Measurements from ENCODE around the gene PLCH1.

Gene PLCH1

DNA sequence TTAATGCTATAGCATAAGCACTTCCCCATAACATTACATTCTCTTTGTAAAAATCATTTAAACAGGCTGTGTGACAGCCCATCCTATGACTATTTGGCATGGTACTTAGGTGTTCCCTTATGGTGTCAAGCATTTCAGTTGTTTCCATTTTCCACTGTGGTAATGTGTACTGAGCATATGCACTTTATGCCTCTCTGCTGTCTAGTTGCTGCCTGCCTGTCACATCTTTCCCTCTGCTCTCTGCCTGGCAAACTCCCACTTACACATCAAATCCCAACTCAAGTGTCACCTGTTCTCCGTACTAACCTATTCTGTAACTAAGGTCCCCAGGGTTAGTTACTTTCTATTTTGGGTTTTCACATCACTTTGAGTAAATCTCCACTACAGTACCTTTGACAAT is 367.0 kb downstream of the PLCH1 start:
- Histone ChIP-seq H3K27ac (ENCODE audit: low read depth, low read length, poor library complexity, severe bottlenecking) (no peak overlapping the region), H4K20me1 (ENCODE audit: insufficient read depth, low read length) (no peaks in the 10 kb centered on the region), H3K4me3 (ENCODE audit: low read depth, low read length, poor library complexity, severe bottlenecking) (no peak overlapping the region), H3F3A (ENCODE audit: insufficient read depth, low read length) (no peaks in the 10 kb centered on the region), H3K36me3 (ENCODE audit: insufficient read depth, low read length) (no peaks in the 10 kb centered on the region), H3K4me2 (ENCODE audit: low read length) (no peak overlapping the region), H3K4me1 (ENCODE audit: insufficient read depth, low read length, severe bottlenecking) (no peaks in the 10 kb centered on the region), H2AFZ (ENCODE audit: low read length) (no peak overlapping the region), H3K79me2 (ENCODE audit: insufficient read depth, low read length) (no peaks in the 10 kb centered on the region), H3K27me3 (ENCODE audit: insufficient read depth, low read length) (no peaks in the 10 kb centered on the region), H3K9ac (ENCODE audit: low read length) (no peak overlapping the region), H3K9me3 (ENCODE audit: low read length) (no peaks in the 10 kb centered on the region), H3K9me2 (ENCODE audit: low read depth, low read length) (no peaks in the 10 kb centered on the region)
- TF ChIP-seq EZH2 (IDR thresholded peaks at IDR 0.05; ENCODE audit: borderline replicate concordance, low read length), result no peak
- TF ChIP-seq, protein P1, sequence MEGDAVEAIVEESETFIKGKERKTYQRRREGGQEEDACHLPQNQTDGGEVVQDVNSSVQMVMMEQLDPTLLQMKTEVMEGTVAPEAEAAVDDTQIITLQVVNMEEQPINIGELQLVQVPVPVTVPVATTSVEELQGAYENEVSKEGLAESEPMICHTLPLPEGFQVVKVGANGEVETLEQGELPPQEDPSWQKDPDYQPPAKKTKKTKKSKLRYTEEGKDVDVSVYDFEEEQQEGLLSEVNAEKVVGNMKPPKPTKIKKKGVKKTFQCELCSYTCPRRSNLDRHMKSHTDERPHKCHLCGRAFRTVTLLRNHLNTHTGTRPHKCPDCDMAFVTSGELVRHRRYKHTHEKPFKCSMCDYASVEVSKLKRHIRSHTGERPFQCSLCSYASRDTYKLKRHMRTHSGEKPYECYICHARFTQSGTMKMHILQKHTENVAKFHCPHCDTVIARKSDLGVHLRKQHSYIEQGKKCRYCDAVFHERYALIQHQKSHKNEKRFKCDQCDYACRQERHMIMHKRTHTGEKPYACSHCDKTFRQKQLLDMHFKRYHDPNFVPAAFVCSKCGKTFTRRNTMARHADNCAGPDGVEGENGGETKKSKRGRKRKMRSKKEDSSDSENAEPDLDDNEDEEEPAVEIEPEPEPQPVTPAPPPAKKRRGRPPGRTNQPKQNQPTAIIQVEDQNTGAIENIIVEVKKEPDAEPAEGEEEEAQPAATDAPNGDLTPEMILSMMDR (IDR thresholded peaks at IDR 0.05; ENCODE audit: low read length), result no peak

- no peak overlapping the region for H3K4me3 ChIP-seq (ENCODE audit: low read depth, low read length, poor library complexity, severe bottlenecking)
- no peaks in the 10 kb centered on the region for H3K27me3 ChIP-seq (ENCODE audit: insufficient read depth, low read length)
- H3K79me2 ChIP-seq (ENCODE audit: insufficient read depth, low read length), result no peaks in the 10 kb centered on the region
- H3K4me1 ChIP-seq (ENCODE audit: insufficient read depth, low read length, severe bottlenecking), result no peaks in the 10 kb centered on the region
- TF ChIP-seq EZH2 (IDR thresholded peaks at IDR 0.05; ENCODE audit: borderline replicate concordance, low read length), result no peak
- TF ChIP-seq, protein P1 (IDR thresholded peaks at IDR 0.05; ENCODE audit: low read length), result no peak
- no peak overlapping the region for H3K27ac ChIP-seq (ENCODE audit: low read depth, low read length, poor library complexity, severe bottlenecking)
- H3K9me2 ChIP-seq (ENCODE audit: low read depth, low read length), result no peaks in the 10 kb centered on the region
- no peaks in the 10 kb centered on the region for H3K36me3 ChIP-seq (ENCODE audit: insufficient read depth, low read length)
- H3F3A ChIP-seq (ENCODE audit: insufficient read depth, low read length), result no peaks in the 10 kb centered on the region
- H3K4me2 ChIP-seq (ENCODE audit: low read length), result no peak overlapping the region
- no peak overlapping the region for H2AFZ ChIP-seq (ENCODE audit: low read length)
- H3K9me3 ChIP-seq (ENCODE audit: low read length), result no peaks in the 10 kb centered on the region
- no peak overlapping the region for H3K9ac ChIP-seq (ENCODE audit: low read length)
- no peaks in the 10 kb centered on the region for H4K20me1 ChIP-seq (ENCODE audit: insufficient read depth, low read length)
These were observed 367.8 kb downstream of the PLCH1 start for GRCh38 chr3:155377071-155377470.

DNA sequence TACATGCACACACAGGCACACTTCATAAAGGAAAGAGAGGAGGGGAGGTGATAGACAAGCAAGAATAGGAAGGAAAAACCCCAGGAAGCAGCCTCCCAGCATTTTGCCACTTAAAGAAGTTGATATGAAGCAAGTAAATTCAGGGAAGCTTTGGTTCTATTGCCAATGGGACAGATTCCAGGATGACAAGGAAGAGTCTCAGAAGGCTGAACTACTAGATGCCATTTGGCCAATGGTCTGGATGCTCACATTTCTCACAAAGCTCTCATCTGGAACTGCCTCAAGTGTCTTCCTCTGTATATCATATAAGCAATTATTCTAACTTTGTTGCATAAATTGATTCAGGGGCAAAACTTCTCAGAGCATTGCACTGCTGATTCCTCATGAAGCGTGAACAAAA is 372.6 kb downstream of the PLCH1 start:
- Histone ChIP-seq H3K27me3 (ENCODE audit: insufficient read depth, low read length) (no peaks in the 10 kb centered on the region), H3K9me3 (ENCODE audit: low read length) (no peaks in the 10 kb centered on the region), H3K4me2 (ENCODE audit: low read length) (no peak overlapping the region), H3K9me2 (ENCODE audit: low read depth, low read length) (no peaks in the 10 kb centered on the region), H4K20me1 (ENCODE audit: insufficient read depth, low read length) (no peaks in the 10 kb centered on the region), H3K79me2 (ENCODE audit: insufficient read depth, low read length) (no peaks in the 10 kb centered on the region), H3K4me1 (ENCODE audit: insufficient read depth, low read length, severe bottlenecking) (no peaks in the 10 kb centered on the region), H3K36me3 (ENCODE audit: insufficient read depth, low read length) (no peaks in the 10 kb centered on the region), H3K4me3 (ENCODE audit: low read depth, low read length, poor library complexity, severe bottlenecking) (no peak overlapping the region), H3K9ac (ENCODE audit: low read length) (no peak overlapping the region), H3K27ac (ENCODE audit: low read depth, low read length, poor library complexity, severe bottlenecking) (no peak overlapping the region), H3F3A (ENCODE audit: insufficient read depth, low read length) (no peaks in the 10 kb centered on the region), H2AFZ (ENCODE audit: low read length) (no peak overlapping the region)
- TF ChIP-seq EZH2 (IDR thresholded peaks at IDR 0.05; ENCODE audit: borderline replicate concordance, low read length), result no peak
- TF ChIP-seq, protein P1 (IDR thresholded peaks at IDR 0.05; ENCODE audit: low read length), result no peak
